Peyer's patch (tissue), 4 donors: Measurements from ENCODE around the gene MEX3A.

Experiments
- CTCF ChIP-seq, 6 experiments: fragments of 450-650 bp in 4 of 6; fragments of 200-600 bp in 2 of 6; sonication (generic) in 1 of 6; IDR thresholded peaks; one replicate each; pipeline ENCODE4 v1.5.1; 2017 to 2019; ENCODE audit warnings: antibody characterized with exemption in 6 of 6, mild to moderate bottlenecking in 3 of 6, moderate library complexity in 1 of 6
- POLR2A ChIP-seq, 2 donors: fragments of 450-650 bp; IDR thresholded peaks; one replicate each; pipeline ENCODE4 v1.5.1; 2017; ENCODE audit warnings: antibody characterized with exemption in 2 of 2, mild to moderate bottlenecking in 2 of 2, moderate library complexity in 2 of 2

DNA sequence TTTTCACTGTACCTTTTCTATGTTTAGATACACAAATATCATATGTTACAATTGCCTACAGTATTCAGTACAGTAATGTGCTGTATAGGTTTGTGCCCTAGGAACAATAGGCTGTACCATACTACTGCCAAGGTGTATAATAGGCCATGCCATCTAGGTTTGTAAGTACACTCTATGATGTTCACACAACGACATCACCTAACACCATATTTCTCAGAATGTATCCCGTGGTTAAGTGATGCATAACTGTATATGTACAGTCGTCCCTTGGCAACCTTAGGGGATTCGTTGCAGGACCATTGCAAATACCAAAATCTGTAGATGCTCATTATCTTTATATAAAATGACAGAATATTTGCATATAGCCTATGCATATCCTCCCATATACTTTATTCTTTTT lies 55.7 kb downstream of the MEX3A start:
- no peak for TF ChIP-seq CTCF (IDR thresholded peaks at IDR 0.05)
- TF ChIP-seq POLR2A (IDR thresholded peaks at IDR 0.05): no peak
